ENCODE measurements around the gene TPPP3.
"Not testable (repeated sequence)": the region's sequence is repeated elsewhere in the genome, so short reads cannot be mapped to it uniquely, and the experiment has no call there.

Gene TPPP3

GRCh38 chr16:67425580-67425979 is 32.3 kb upstream of the TPPP3 start:
- no peak for DNase-seq

- DNase-seq = no peak
Observed at GRCh38 chr16:67425061-67425460, 31.8 kb upstream of the TPPP3 start.

DNA sequence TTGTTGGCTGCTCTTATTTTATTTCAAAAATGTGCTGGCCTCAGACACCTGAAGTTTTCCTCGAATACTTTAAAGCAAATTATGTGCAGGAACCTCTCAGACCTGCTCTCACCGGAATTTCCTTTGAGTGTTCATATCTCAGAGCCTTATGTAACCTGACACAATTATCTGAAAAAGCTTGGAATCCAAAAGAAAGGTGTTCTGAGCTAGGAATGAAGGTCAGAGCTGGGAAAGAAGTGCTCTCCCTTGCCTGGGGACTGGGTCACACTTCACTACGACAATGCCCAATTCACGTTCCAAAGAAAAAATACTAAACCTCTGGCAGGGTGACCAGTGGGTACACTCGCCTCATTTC is 30.9 kb upstream of the TPPP3 start:
- no peak for DNase-seq

DNA sequence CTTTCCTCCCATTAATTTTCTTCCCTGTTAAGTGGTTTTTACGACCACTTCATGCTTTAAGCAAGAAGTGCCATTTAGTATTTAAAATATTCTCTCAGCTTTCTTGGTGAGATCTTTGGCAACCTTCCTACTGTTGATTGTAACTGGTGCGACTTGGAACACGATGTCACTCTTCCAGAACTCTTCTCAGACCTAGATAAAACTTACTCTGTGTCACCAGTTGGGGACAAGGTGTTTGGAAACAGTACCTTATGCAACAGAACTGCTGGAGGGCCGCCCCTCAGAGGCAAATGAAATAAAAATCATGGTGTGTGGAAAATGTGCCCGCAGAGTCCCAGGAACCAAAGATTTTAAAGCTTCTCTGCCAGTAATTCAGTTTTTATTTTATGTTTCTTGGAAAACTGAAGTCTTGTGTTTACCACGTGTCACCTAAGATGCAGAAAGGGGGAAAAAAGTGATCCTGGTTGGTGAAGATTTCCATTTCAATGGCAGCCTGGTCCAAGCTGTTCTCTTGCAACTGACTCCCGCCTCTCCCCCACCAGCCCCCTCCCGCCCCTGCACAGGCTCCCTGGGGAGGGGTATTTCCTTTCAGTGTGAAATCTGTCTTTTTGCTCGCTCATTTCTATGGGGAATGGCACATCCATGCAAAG is 30.4 kb upstream of the TPPP3 start:
- DNase-seq = no peak

DNA sequence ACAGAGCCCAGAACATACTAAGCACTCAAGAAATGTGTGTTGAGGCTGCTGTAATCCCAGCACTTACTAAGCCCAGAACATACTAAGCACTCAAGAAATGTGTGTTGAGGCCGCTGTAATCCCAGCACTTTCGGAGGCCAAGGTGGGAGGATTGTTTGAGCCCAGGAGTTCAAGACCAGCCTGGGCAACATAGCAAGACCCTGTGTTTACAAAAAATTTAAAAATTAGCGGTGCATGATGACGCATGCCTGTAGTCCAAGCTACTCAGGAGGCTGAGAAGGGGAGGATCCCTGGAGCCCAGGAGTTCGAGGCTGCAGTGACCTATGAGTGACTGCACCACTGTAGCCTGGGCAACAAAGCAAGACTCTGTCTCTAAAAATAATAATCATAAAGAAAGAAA is 29.7 kb upstream of the TPPP3 start:
- DNase-seq = no peak

DNA sequence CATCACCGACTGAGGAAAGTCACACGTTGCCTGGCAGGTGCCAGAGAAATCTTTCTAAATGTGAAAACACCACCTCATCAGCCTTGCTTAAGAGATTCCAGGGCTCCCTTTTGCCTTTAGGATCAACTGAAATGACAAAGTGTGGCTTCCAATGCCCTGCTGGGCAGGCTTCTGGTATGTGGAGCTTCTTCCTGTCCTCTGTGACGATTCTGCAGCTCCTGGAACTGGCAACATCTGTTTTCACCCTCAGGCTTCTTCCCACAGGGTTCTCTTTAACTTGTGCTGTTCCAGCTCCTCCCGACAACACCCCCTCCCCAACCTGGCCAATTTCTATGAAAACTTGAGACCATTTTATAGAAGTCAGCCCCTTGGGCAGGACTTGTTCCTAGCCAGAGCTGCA is 27.7 kb upstream of the TPPP3 start:
- no peak for DNase-seq

DNA sequence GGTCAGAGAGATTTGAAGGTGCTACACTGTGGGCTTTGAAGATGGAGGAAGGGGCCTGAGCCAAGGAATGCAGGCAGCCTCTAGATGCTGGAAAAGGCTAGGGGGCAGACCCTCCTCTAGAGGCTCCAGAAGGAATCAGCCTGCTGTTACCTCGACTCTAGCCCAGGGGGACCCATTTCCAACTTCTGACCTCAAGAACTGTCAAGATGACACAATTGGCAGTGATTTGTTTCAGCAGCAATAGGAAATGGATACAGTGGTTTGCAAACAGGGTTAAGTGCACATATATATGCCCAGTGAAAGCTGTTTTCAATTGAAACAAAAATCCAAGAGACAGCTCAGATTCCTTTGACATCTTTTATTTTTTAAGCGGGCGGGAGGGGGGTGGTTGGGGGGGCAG is 26.6 kb upstream of the TPPP3 start:
- no peak for DNase-seq

GRCh38 chr16:67419502-67419901 is 26.2 kb upstream of the TPPP3 start:
- DNase-seq = no peak

DNA sequence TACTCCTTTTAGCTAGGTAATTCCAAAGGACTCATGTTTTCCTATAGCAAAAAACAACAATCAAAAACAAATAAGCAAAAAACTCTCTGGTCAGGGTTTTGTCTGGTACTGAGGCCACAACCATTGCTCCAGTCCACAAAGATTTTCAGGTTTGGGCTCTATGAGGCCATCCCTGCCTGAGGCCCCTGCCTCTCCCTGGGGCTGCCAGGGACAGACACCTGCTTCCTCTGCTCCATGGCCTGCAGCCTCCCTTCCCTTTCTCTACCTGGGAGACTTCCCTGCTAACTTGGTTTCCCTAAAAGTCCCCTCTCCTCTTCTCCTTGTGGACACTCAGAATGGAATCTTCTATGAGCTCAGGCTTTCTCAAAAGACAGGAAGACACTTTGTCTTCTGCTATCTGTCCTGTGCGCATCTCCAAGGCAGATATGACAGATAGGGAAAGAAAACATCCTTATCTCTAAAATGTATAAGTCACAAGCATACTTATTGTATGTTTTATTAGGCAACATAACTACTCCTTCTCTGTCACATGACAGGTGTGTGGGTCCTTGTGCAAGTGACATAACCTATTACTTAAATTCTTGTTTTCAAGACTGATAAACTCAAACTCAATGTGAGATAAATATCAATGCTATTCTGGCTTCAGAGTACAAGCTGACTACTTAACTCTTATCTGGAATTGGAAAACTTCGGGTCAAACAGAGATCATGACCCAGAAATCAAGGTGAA is 24.2 kb upstream of the TPPP3 start:
- no peak for DNase-seq

DNA sequence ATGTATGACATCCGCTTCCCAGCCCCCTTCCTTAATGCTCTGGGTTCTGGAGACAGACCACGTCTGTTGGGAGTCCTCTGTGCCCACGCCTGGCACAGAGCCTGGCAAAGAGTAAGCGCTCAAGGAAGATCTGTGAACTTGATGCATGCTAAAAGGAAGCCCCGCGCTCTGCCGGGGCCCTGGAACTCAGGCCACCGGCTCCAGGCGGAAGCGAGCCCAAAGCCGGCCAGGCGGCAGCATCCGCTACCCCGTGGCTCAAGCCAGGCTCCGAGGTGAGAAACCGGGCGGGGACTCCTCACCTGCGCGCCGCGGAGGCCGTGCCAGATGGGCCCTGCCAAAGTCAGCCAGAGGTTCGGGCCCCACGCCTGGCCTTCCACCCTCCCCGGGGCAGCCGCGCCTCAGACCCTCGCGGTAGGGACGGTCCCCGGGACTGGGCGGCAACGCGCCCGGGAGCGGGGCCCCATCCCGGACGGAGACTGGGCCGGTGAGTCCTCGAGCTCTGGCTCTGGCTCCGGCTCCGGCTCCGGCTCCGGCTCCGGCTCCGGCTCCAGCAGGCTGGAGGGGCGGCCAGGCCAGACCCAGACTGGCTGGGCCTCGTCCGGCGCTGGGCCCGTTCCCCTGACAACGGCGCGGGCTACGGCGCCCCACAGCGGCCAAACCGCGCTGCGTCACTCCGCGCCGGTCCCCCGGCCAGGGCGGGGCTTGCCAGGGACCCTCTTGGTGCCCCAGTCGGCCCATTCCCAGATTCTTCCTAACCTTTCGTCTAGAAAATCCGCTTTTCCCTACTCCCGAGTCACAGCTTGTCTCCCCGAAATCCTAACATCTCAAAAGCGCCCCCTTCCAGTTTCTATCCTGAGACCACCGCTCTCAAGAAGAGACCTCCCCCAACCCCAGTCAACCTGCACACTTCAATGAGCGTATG is 22.8 kb upstream of the TPPP3 start, which contains the start of gene ZDHHC1:
Gene ZDHHC1, minus strand, starts transcription at position 606 of the 922 bp plus-strand sequence. CDS start 8,702 bp downstream, outside the sequence.
- DNase-seq = peak in 3 of 5 experiments; percentile 30 to 45 (median 36)

GRCh38 chr16:67415421-67415820 is 22.1 kb upstream of the TPPP3 start:
- not testable (repeated sequence) for DNase-seq

DNA sequence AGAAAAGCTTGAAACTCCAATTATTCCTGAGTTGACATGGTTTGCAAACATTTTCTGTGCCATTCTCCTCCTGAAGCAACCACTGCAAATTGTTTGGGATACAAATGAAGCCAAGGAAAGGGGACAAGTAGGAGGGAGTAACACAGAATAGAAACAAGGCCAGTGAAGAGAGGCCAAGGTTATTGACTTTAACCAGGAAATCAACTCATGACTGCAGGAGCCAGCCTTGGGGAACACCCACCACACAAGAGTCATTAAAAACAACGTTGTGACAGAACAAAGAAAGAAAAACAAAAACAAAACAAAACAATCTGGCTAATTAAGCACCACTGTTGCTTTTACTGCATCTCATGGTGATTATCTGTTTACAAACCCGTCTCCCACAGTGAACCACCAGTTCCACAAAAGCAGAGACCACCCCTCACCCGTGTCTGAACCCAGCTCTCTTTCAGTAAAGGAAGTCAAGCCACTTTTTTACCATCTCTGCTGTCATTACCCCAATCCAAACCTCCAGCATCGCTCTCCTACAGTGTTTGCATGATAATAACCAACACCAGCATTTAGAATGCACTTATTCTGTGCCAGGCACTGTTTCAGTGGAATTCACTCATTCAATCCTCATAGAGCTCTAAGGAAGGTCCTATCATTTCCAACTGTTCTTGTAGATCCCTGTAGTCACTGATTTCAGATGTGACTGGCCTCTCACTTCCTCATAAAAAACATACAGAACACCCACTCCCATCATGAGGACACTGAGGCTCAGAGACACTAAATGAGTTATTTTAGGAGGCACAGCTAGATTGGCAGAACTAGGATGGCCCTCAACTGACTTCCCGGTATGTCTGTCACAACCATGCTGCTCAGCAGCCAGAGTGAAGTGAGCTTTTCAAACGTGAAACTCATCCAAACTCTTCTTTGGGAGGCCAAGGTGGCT is 20.9 kb upstream of the TPPP3 start:
- no peak for DNase-seq

DNA sequence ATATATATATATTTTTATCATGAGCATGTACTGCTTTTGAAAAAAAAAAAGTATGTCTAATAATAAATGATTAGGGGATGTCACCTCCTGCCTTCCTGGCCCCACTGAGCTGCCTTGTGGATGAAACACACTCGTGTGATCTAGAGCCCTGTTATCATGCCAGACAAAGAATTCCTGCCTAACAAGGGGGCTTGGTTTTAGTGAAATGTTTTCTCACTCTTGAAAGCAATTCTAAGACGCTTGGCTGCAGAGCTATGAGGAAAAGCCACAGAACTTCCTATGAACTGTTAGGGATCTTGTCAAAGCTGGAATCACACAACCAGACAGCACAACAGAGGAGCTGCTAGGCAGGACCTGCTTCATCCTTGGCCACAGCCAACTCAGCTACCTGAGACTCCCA is 19.0 kb upstream of the TPPP3 start:
- DNase-seq = no peak

- DNase-seq = no peak
Observed at GRCh38 chr16:67411339-67411738, 18.0 kb upstream of the TPPP3 start.

DNA sequence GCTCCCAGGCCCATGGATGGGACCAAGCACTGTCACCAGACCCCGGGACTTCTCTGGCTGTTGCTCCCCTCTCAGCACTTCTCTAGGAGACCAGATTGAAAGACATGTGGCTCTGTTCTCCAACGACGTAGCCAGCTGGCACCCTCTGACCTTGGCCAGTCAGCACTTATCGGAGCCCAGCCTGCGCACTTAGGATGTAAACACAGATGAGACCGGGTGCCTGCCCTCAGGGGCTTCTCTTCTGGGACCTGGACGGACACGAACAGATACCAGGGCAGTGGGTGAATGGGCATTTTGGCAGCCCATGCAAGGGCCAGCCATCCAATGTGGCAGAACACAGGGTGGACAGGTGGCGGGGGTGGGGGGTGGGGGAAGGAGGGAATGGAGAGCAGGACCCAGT is 16.3 kb upstream of the TPPP3 start:
- no peak for DNase-seq

GRCh38 chr16:67407788-67408452 is 14.6 kb upstream of the TPPP3 start:
- DNase-seq = no peak

DNA sequence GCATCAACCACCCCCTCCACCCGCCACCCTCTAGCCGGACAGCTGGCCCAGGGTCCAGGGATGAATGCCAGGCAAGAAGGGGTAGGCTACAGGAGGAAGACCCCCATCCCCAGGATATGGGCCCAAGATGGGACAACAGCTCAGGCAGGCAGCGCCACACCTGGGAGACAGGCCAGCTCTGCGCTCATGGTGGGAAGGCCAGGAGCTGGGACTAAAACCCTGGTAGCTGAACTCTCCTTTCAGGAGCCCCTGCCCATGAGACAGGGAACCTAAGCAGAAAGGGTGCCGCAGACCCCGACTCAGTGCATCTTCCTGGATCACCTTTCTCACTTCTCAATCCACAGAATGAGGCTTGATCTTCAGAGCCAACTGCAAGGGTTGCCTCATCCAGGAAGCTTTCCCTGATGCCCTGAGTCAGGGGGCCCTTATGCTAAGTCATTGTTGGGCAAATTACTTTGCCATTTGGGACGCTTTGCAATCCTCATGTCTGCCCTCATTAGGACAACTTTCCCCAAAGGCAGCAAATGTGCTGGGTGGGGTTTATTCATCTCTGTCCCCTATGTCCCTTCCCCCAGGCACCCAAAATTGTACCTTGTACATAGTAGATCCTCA is 14.0 kb upstream of the TPPP3 start:
- no peak for DNase-seq

DNA sequence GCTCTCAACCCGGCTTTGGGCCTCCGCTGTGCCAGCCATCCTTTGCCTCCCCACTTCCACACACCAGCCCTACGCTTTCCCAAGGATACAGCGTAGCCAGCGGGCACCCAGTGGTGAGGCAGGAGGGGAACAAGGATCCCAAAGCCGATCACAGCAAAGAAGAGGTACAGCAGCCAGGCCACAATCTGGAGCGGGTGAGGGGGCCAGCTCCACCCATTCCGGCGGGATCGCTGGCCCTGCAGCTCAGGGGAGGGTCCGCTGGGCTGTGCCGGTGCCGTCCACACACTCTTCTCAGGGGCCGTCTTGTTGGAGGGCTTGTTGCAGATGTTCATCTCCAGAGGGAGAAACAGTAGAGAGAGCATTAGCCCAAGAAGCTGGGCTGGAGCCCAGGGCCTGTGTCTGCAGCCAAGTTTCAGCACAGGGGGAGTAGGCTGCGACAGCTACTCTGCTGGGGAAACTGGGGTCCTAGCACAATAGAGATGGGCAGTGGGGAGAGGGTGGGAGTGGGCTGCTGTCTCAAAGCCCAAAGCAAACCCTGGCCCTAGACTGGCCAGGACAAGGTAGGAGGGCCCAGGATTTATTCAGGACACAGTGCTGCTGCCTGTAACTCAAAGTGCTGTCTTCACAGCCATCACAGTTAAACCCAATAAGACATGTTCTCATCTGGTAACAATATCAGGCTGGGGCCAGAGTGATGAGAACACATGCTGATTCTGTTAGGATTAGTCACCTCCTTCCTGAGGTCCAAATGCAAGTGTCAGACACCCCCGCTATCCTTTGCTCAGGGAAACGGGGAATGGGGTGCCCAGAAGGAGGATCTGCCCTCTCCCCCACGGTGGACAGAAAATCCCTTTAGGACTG is 13.0 kb upstream of the TPPP3 start:
- DNase-seq = no peak

DNA sequence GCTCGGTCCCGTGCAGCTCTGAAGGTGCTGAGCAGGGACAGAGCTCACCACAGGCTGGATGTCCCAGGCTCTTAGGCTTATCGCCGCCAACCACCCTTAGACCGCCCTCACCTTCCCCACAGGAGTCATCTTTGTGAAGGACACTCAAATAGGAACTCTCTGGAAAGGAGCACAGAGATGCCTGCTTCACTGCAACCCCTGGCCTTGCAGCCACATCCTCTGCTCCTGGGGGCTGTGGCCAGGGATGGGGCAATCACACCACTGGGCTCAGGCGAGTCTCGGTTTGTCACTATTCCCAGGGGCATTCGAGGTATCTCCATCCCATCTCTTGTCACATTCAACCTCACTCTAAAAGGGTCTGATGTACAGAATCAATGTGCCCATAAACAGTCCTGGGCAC is 12.0 kb upstream of the TPPP3 start:
- DNase-seq = no peak

DNA sequence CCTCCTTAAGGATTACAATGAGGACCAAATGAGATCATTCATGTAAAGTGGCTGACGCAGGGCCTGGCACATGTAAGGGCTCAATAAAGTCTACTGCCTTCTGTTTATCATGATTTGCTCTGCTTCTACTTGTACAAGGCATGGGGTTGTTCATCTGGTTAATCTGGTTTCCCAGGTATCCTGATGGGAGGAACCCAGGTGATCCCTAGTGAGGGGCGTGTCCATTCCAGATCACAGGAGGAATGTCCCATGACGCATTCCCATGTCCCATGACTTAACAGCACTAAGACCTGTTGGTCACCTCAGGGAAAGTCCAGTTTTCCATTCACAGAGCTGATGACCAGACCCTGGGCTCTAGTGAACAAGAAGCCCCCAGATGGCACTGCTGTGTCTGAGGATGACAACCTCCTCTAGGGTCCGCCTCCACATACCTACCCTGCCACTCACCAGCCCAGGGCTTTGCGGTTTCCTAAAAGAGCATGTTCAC is 11.5 kb upstream of the TPPP3 start:
- DNase-seq = no peak

Data from T-helper 2 cell (primary cell).